Activated naive CD4-positive, alpha-beta T cell treated with anti-CD3 and anti-CD28 coated beads, Interleukin-2, amount 50 U/mL, for 72 hours (primary cell): ENCODE data around the gene OPRD1. TPM values are rescaled to one million over a fixed set of nuclear protein-coding genes. Genes with fewer than 3 reads are reported as not detected.
"Not testable (repeated sequence)": the region's sequence is repeated elsewhere in the genome, so short reads cannot be mapped to it uniquely, and the experiment has no call there.

Experiments
- ATAC-seq, 2 donors: fragments of 150-1000 bp; cut with Tn5 transposase; 2 replicates each; pipeline ENCODE4 v1.10.0; 2021; ENCODE audit warnings: mild to moderate bottlenecking in 2 of 2, moderate library complexity in 2 of 2
- DNase-seq, 2 donors: peaks; one replicate each; pipeline ENCODE4 v3.0.0; 2021 to 2022; ENCODE audit warnings: low spot score in 2 of 2
- H3K27ac Mint-ChIP-seq, 2 donors: one replicate each; pipeline ENCODE4 v1.8.0; 2022; ENCODE audit warnings: mild to moderate bottlenecking in 2 of 2, mixed read lengths in 2 of 2
- H3K36me3 Mint-ChIP-seq, 2 donors: one replicate each; pipeline ENCODE4 v1.8.0; 2022; ENCODE audit warnings: mixed read lengths in 2 of 2
- H3K9me3 Mint-ChIP-seq, 2 donors: one replicate each; pipeline ENCODE4 v1.8.0; 2022; ENCODE audit warnings: mixed read lengths in 2 of 2
- total RNA-seq, 2 donors: library from RNA; stranded (reverse); gene quantifications; one replicate each; pipeline ENCODE4 v1.2.3, GENCODE V29; 2022

Gene OPRD1
- total RNA-seq, 2 donors from 2014 or later: 0.05 TPM; not detected in 1

- no peaks in the 10 kb centered on the region for H3K9me3 Mint-ChIP-seq
- no peak overlapping the region for H3K27ac Mint-ChIP-seq
- ATAC-seq (no peak), DNase-seq (no peak)
- H3K36me3 Mint-ChIP-seq: no peaks in the 10 kb centered on the region
Measured at GRCh38 chr1:28860332-28861073, 48.5 kb downstream of the OPRD1 start.

- no peaks in the 10 kb centered on the region for H3K36me3 Mint-ChIP-seq
- H3K27ac Mint-ChIP-seq: no peak overlapping the region
- no peaks in the 10 kb centered on the region for H3K9me3 Mint-ChIP-seq
- no peak for ATAC-seq
- no peak for DNase-seq
Measured at GRCh38 chr1:28862571-28863403, 50.8 kb downstream of the OPRD1 start.

GRCh38 chr1:28864695-28865094 lies 52.7 kb downstream of the OPRD1 start:
- no peaks in the 10 kb centered on the region for H3K36me3 Mint-ChIP-seq
- H3K9me3 Mint-ChIP-seq: no peaks in the 10 kb centered on the region
- ATAC-seq (no peak), DNase-seq (no peak)
- H3K27ac Mint-ChIP-seq: no peak overlapping the region

DNA sequence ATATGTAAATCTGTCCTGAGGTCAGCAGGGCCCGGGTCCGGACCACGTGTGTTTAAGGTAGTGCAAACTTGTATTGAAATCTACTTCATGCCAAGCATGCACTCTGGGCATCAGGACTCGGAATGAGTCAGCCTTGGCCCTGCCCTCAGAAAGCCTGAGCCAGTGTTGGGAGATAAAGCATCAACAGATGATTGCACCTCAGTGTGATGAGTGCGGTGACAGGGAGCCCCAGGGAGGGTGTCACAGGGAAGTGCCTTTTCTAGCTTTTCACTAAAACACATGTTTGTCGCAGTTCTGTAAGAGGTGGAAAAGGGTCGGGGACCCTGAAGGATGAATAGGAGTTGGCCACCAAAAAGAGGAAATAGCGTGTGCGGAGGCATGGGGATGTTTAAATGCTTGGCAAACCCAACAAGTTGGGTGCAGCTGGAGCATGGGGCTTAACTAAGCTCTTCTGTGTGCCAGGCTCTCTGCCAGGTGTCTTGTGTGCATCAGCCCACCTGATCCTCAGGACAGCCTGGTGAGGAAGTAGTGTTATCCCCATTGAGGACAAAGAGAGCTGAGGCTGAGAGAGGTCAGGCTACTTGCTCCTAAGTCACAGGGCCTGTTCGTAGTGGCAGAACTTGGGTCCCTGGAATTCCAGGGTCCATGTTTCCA lies 54.2 kb downstream of the OPRD1 start:
- Mint-ChIP-seq H3K9me3 (no peaks in the 10 kb centered on the region), H3K27ac (no peak overlapping the region), H3K36me3 (no peaks in the 10 kb centered on the region)
- ATAC-seq (no peak), DNase-seq (no peak)

DNA sequence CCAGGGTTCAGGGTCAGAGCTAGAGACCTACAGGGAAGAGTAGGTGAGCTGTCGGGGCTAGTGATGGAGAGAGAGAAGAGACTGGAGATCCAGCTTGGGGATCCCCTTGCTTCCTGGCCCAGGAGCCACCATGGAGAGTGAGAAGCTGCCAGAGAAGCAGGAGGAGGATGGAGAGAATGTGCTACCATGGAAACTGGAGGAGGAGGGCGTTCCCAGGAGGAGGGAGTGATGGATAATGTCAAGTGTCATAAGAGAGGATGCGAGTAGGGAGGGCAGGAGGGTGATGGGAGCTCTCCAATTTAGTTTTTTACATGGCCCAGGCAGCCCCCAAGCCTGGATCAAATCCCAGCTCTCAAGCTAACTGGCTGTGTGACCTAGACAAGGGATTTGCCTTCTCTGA lies 55.9 kb downstream of the OPRD1 start:
- peak overlapping the region in 1 of 2 donors; percentile 84 for H3K27ac Mint-ChIP-seq
- ATAC-seq: no peak
- DNase-seq: no peak
- no peaks in the 10 kb centered on the region for H3K9me3 Mint-ChIP-seq
- H3K36me3 Mint-ChIP-seq: no peaks in the 10 kb centered on the region

GRCh38 chr1:28869952-28870351 lies 58.0 kb downstream of the OPRD1 start:
- Mint-ChIP-seq H3K27ac (no peak overlapping the region), H3K9me3 (no peaks in the 10 kb centered on the region), H3K36me3 (no peaks in the 10 kb centered on the region)
- ATAC-seq (no peak), DNase-seq (no peak)

- no peaks in the 10 kb centered on the region for H3K9me3 Mint-ChIP-seq
- no peaks in the 10 kb centered on the region for H3K36me3 Mint-ChIP-seq
- H3K27ac Mint-ChIP-seq: peak overlapping the region in 1 of 2 donors; percentile 14
Measured at GRCh38 chr1:28871631-28872401, 59.8 kb downstream of the OPRD1 start.

GRCh38 chr1:28875134-28875533 lies 63.2 kb downstream of the OPRD1 start:
- not testable (repeated sequence) for ATAC-seq, H3K9me3 Mint-ChIP-seq, H3K36me3 Mint-ChIP-seq, DNase-seq
- peak overlapping the region in 1 of 2 donors; percentile 63 for H3K27ac Mint-ChIP-seq

More at GRCh38 chr1:28871631-28872401, 59.8 kb downstream of the OPRD1 start:
- no peak for DNase-seq
- ATAC-seq: no peak

GRCh38 chr1:28877132-28877781 lies 65.3 kb downstream of the OPRD1 start:
- ATAC-seq: peak; percentile 77 to 79
- peak; percentile 73 to 77 for DNase-seq
- H3K36me3 Mint-ChIP-seq: no peaks in the 10 kb centered on the region
- no peaks in the 10 kb centered on the region for H3K9me3 Mint-ChIP-seq
- no peak overlapping the region for H3K27ac Mint-ChIP-seq

GRCh38 chr1:28878796-28879195 lies 66.8 kb downstream of the OPRD1 start:
- DNase-seq (no peak), ATAC-seq (no peak)
- H3K27ac Mint-ChIP-seq: no peak overlapping the region
- H3K36me3 Mint-ChIP-seq: no peaks in the 10 kb centered on the region
- no peaks in the 10 kb centered on the region for H3K9me3 Mint-ChIP-seq

- peak; percentile 30 to 36 for ATAC-seq
- Mint-ChIP-seq H3K36me3 (no peaks in the 10 kb centered on the region), H3K9me3 (no peaks in the 10 kb centered on the region), H3K27ac (peak overlapping the region; percentile 23 to 73)
- peak; percentile 77 to 81 for DNase-seq
Measured at GRCh38 chr1:28882009-28882628, 70.1 kb downstream of the OPRD1 start.

- peak overlapping the region in 1 of 2 donors; percentile 82 for H3K27ac Mint-ChIP-seq
- H3K9me3 Mint-ChIP-seq: no peaks in the 10 kb centered on the region
- ATAC-seq: no peak
- H3K36me3 Mint-ChIP-seq: peaks cover 4 to 5% of the 10 kb centered on the region in 2 donors
- no peak for DNase-seq
Measured at GRCh38 chr1:28883242-28883616, 71.3 kb downstream of the OPRD1 start.

- no peak for ATAC-seq
- H3K36me3 Mint-ChIP-seq: peaks cover 4 to 5% of the 10 kb centered on the region in 2 donors
- peak in 1 of 2 donors; percentile 13 for DNase-seq
- no peaks in the 10 kb centered on the region for H3K9me3 Mint-ChIP-seq
- H3K27ac Mint-ChIP-seq: peak overlapping the region; percentile 29 to 82
Measured at GRCh38 chr1:28885472-28885877, 73.5 kb downstream of the OPRD1 start.

- peaks cover 4 to 5% of the 10 kb centered on the region in 2 donors for H3K36me3 Mint-ChIP-seq
- ATAC-seq (no peak), DNase-seq (peak in 1 of 2 donors; percentile 11)
- H3K27ac Mint-ChIP-seq: peak overlapping the region; percentile 82 to 88
- no peaks in the 10 kb centered on the region for H3K9me3 Mint-ChIP-seq
Measured at GRCh38 chr1:28885977-28886730, 74.2 kb downstream of the OPRD1 start.
